Activated naive CD4-positive, alpha-beta T cell treated with anti-CD3 and anti-CD28 coated beads, Interleukin-2, amount 50 U/mL, for 72 hours (primary cell): ENCODE results near the gene GREB1. TPM values are rescaled to one million over a fixed set of nuclear protein-coding genes. Genes with fewer than 3 reads are reported as not detected.

Experiments
- ATAC-seq, 2 donors: fragments of 150-1000 bp; cut with Tn5 transposase; 2 replicates each; pipeline ENCODE4 v1.10.0; 2021; ENCODE audit warnings: mild to moderate bottlenecking in 2 of 2, moderate library complexity in 2 of 2
- DNase-seq, 2 donors: peaks; one replicate each; pipeline ENCODE4 v3.0.0; 2021 to 2022; ENCODE audit warnings: low spot score in 2 of 2
- H3K27ac Mint-ChIP-seq, 2 donors: one replicate each; pipeline ENCODE4 v1.8.0; 2022; ENCODE audit warnings: mild to moderate bottlenecking in 2 of 2, mixed read lengths in 2 of 2
- H3K36me3 Mint-ChIP-seq, 2 donors: one replicate each; pipeline ENCODE4 v1.8.0; 2022; ENCODE audit warnings: mixed read lengths in 2 of 2
- H3K9me3 Mint-ChIP-seq, 2 donors: one replicate each; pipeline ENCODE4 v1.8.0; 2022; ENCODE audit warnings: mixed read lengths in 2 of 2
- total RNA-seq, 2 donors: library from RNA; stranded (reverse); gene quantifications; one replicate each; pipeline ENCODE4 v1.2.3, GENCODE V29; 2022

The GREB1 gene
- total RNA-seq, 2 donors from 2014 or later, result 0.91 to 1.2 TPM

- H3K27ac Mint-ChIP-seq, result no peak overlapping the region
- no peak for DNase-seq
- H3K36me3 Mint-ChIP-seq, result no peaks in the 10 kb centered on the region
- peaks cover 0 to 4% of the 10 kb centered on the region in 2 donors for H3K9me3 Mint-ChIP-seq
- ATAC-seq, result no peak
Observed at GRCh38 chr2:11527001-11527400, 6.8 kb upstream of the GREB1 start.

- DNase-seq (no peak), ATAC-seq (no peak)
- no peak overlapping the region for H3K27ac Mint-ChIP-seq
- peaks cover 0 to 4% of the 10 kb centered on the region in 2 donors for H3K9me3 Mint-ChIP-seq
- H3K36me3 Mint-ChIP-seq, result no peaks in the 10 kb centered on the region
Observed at GRCh38 chr2:11528228-11528627, 5.6 kb upstream of the GREB1 start.

- ATAC-seq, result no peak
- H3K9me3 Mint-ChIP-seq, result peaks cover 0 to 4% of the 10 kb centered on the region in 2 donors
- H3K27ac Mint-ChIP-seq, result no peak overlapping the region
- H3K36me3 Mint-ChIP-seq, result no peaks in the 10 kb centered on the region
- no peak for DNase-seq
Observed at GRCh38 chr2:11530864-11531465, 2.9 kb upstream of the GREB1 start.

GRCh38 chr2:11532416-11533055 lies 1.3 kb upstream of the GREB1 start:
- Mint-ChIP-seq H3K36me3 (no peaks in the 10 kb centered on the region), H3K9me3 (no peaks in the 10 kb centered on the region), H3K27ac (no peak overlapping the region)
- ATAC-seq (no peak), DNase-seq (no peak)

GRCh38 chr2:11534071-11534745 lies 363 bp downstream of the GREB1 start:
- DNase-seq (no peak), ATAC-seq (no peak)
- H3K9me3 Mint-ChIP-seq, result no peaks in the 10 kb centered on the region
- no peak overlapping the region for H3K27ac Mint-ChIP-seq
- no peaks in the 10 kb centered on the region for H3K36me3 Mint-ChIP-seq

- Mint-ChIP-seq H3K9me3 (no peaks in the 10 kb centered on the region), H3K27ac (no peak overlapping the region), H3K36me3 (no peaks in the 10 kb centered on the region)
- ATAC-seq (no peak), DNase-seq (no peak)
Observed at GRCh38 chr2:11534746-11535484, 1.1 kb downstream of the GREB1 start.

- ATAC-seq (no peak), DNase-seq (no peak)
- H3K9me3 Mint-ChIP-seq, result no peaks in the 10 kb centered on the region
- no peak overlapping the region for H3K27ac Mint-ChIP-seq
- H3K36me3 Mint-ChIP-seq, result no peaks in the 10 kb centered on the region
Observed at GRCh38 chr2:11535899-11536344, 2.1 kb downstream of the GREB1 start.

- ATAC-seq, result no peak
- Mint-ChIP-seq H3K27ac (no peak overlapping the region), H3K9me3 (no peaks in the 10 kb centered on the region), H3K36me3 (no peaks in the 10 kb centered on the region)
- DNase-seq, result no peak
Observed at GRCh38 chr2:11537951-11538350, 4.1 kb downstream of the GREB1 start.

GRCh38 chr2:11539317-11540147 lies 5.7 kb downstream of the GREB1 start:
- Mint-ChIP-seq H3K9me3 (no peaks in the 10 kb centered on the region), H3K36me3 (no peaks in the 10 kb centered on the region), H3K27ac (no peak overlapping the region)
- DNase-seq, result no peak
- ATAC-seq, result no peak

- DNase-seq (no peak), ATAC-seq (no peak)
- no peaks in the 10 kb centered on the region for H3K9me3 Mint-ChIP-seq
- no peak overlapping the region for H3K27ac Mint-ChIP-seq
- H3K36me3 Mint-ChIP-seq, result no peaks in the 10 kb centered on the region
Observed at GRCh38 chr2:11540148-11540995, 6.5 kb downstream of the GREB1 start.

GRCh38 chr2:11540996-11541692 lies 7.3 kb downstream of the GREB1 start:
- no peak for ATAC-seq
- no peaks in the 10 kb centered on the region for H3K9me3 Mint-ChIP-seq
- no peak overlapping the region for H3K27ac Mint-ChIP-seq
- no peaks in the 10 kb centered on the region for H3K36me3 Mint-ChIP-seq
- DNase-seq, result no peak

- no peak for DNase-seq
- Mint-ChIP-seq H3K36me3 (no peaks in the 10 kb centered on the region), H3K27ac (no peak overlapping the region), H3K9me3 (no peaks in the 10 kb centered on the region)
- ATAC-seq, result no peak
Observed at GRCh38 chr2:11541693-11542274, 7.9 kb downstream of the GREB1 start.

- Mint-ChIP-seq H3K27ac (no peak overlapping the region), H3K36me3 (no peaks in the 10 kb centered on the region), H3K9me3 (no peaks in the 10 kb centered on the region)
- DNase-seq, result no peak
- ATAC-seq, result no peak
Observed at GRCh38 chr2:11542275-11542819, 8.5 kb downstream of the GREB1 start.

- DNase-seq (no peak), ATAC-seq (no peak)
- H3K27ac Mint-ChIP-seq, result no peak overlapping the region
- no peaks in the 10 kb centered on the region for H3K36me3 Mint-ChIP-seq
- H3K9me3 Mint-ChIP-seq, result no peaks in the 10 kb centered on the region
Observed at GRCh38 chr2:11543337-11544216, 9.7 kb downstream of the GREB1 start.
